Epithelial cell of proximal tubule (primary cell): ENCODE data around the gene FAM222B. TPM values are rescaled to one million over a fixed set of nuclear protein-coding genes. Genes with fewer than 3 reads are reported as not detected.
"Not testable (repeated sequence)": the region's sequence is repeated elsewhere in the genome, so short reads cannot be mapped to it uniquely, and the experiment has no call there.

Source experiments
- DNase-seq: peaks from one replicate; pipeline ENCODE4 v3.0.0-alpha.2; 2011; ENCODE audit warnings: low read depth
- H3K4me3 ChIP-seq: 2 replicates; pipeline ENCODE4 v1.5.1; 2011; ENCODE audit warnings: low read depth, mild to moderate bottlenecking, low read length
- total RNA-seq: library from RNA; depleted of rRNA; stranded (reverse); fragments of >200 nt; gene quantifications from 2 replicates; pipeline ENCODE4 v1.2.3, GENCODE V29; 2015
- TF ChIP-seq, protein P1 (sequence below): conservative IDR thresholded peaks from 2 replicates; pipeline ENCODE4 v1.5.1; 2012; ENCODE audit warnings: low read depth, mild to moderate bottlenecking, low read length

The FAM222B gene
- total RNA-seq, 1 donor from 2014 or later, result 11.9 TPM

DNA sequence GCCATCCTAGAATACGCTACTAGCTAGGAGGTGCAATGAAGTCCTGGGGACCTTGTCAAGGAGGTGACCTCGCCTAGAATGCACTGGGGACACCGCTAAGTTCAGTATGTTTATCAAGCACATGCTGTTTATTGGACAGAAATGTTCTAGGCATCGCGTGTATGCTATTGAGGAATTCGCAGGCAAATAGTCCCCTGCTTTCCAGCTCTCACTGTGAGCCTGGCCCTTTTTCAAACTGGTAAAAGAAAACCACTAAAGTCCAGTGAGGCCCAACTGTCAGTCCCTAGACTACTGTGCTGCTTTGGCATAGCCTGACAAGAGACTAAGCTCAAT, 1.2 kb upstream of the FAM222B start:
- DNase-seq, result no peak
- H3K4me3 ChIP-seq, result no peak overlapping the region
- TF ChIP-seq, protein P1, sequence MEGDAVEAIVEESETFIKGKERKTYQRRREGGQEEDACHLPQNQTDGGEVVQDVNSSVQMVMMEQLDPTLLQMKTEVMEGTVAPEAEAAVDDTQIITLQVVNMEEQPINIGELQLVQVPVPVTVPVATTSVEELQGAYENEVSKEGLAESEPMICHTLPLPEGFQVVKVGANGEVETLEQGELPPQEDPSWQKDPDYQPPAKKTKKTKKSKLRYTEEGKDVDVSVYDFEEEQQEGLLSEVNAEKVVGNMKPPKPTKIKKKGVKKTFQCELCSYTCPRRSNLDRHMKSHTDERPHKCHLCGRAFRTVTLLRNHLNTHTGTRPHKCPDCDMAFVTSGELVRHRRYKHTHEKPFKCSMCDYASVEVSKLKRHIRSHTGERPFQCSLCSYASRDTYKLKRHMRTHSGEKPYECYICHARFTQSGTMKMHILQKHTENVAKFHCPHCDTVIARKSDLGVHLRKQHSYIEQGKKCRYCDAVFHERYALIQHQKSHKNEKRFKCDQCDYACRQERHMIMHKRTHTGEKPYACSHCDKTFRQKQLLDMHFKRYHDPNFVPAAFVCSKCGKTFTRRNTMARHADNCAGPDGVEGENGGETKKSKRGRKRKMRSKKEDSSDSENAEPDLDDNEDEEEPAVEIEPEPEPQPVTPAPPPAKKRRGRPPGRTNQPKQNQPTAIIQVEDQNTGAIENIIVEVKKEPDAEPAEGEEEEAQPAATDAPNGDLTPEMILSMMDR, result no peak

DNA sequence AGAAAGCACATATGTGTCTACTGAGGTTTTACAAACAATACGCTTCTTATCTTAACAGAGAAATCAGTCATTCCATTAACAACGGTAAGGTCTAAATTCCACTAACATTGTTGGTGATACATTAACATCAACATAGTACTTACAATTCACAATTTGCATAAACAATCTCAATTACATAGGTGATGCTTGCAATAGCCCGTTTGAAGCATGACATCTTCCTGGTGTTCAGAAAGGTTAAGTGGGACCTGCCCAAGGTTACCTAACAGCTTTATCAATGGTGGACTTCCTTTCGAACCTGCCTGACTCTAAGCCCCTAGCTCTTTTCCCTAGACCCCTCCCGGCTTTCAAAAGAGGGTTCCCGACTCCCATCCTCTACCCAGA, 699 bp downstream of the FAM222B start:
- no peak for DNase-seq
- TF ChIP-seq, protein P1, result no peak
- H3K4me3 ChIP-seq, result peak overlapping the region; percentile 91

DNA sequence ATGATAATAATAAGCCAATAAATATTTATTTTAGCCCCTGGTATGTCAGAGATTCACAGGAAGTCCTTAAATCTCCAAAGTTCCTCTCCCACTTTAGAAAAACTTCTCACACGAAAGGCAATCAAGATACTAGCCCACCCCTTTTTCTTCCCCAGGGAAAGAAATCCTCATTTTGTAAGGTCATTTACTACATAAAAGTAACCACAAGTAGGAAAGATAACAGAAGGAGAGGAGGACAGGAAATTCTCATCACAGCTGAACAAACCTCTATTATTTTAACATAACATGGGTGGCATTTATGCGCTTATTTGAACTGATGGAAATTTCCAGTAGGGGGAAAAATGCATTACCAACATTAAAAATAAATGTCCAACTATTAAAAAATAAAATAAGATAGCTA, 3.4 kb downstream of the FAM222B start:
- H3K4me3 ChIP-seq, result no peak overlapping the region
- no peak for DNase-seq
- TF ChIP-seq, protein P1, result no peak

DNA sequence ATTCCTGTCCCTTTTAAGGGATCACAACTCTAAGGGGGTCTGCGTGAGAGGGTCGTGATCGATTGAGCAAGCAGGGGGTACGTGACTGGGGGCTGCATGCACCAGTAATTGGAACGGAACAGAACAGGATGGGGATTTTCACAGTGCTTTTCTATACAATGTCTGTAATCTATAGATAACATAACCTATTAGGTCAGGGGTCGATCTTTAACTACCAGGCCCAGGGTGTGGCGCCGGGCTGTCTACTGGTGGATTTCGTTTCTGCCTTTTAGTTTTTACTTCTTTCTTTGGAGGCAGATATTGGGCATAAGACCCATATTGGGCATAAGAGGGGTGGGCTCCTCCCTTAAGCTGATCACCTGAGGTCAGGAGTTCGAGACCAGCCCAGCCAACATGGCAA, 6.0 kb downstream of the FAM222B start:
- H3K4me3 ChIP-seq, result not testable (repeated sequence)

DNA sequence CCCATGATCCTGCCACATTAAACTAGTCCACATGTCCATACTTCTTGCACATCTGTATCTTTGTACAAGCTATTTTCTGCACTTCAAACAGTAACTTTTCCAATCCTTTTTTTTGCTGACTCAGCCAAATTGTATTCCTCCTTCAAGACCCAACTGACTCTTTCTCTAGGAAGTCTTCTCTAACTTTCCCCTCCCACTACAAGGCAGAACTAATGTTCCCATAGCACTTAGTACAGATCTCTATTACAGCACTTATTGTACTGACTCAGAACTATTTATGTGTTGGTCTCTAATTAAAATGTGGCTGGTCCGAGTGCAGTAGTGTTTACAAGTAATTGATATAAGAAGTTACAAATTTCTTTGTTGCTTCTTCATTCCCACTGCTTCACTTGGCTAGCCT, 8.2 kb downstream of the FAM222B start:
- TF ChIP-seq, protein P1, result no peak
- H3K4me3 ChIP-seq, result no peak overlapping the region
- no peak for DNase-seq

More for the DNA sequence above, 6.0 kb downstream of the FAM222B start:
- not testable (repeated sequence) for DNase-seq

DNA sequence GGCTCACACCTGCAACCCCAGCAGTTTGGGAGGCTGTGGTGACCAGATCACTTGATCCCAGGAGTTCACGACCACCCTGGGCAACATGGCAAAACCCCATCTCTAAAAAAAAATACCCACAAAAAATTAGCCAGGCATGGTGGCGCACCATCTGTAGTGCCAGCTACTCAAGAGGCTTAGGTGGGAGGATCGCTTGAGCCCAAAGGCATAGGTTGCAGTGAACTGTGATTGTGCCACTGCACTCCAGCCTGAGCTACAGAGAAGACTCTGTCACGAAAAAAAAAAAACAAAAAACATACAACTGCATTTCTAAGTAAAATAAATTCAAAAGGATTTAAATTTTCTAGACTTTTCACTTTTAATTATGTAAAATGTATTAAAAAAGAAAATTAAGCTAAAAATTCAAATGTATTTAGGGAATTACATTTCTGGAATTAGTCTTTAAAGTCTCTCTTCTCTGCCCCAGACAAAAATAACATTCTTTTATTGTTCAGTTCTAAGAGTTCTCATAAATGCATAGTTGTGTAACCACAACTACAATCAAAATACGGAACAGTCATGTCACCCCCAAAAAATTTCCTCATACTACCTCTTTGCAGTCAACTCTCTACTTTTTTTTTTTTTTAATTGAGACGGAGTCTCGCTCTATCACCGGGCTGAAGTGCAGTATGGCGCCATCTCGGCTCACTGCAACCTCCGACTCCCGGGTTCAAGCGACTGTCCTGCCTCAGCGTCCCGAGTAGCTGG, 14.1 kb downstream of the FAM222B start:
- TF ChIP-seq, protein P1, result no peak
- no peak for DNase-seq
- H3K4me3 ChIP-seq, result no peak overlapping the region

DNA sequence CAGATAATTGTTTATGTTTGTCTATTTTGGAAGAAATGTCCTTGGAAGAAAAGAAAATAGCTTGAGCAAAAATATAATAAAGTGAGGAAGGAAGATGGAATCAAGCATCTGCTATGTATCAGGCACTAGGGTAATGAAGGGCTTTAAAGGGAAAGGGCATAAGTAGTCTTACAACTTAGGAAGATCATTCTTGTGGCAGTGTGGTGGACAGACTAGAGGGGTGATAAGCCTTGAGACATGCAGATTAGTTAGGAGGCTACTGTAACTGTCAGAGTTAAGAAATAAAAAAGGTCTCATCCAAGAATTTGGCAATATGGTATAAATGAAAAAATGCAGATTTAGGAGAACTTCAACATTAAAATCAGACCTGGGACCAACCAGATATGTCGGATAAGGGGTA, 14.9 kb downstream of the FAM222B start:
- H3K4me3 ChIP-seq, result no peak overlapping the region
- no peak for DNase-seq
- TF ChIP-seq, protein P1, result no peak
